ENCODE measurements around the gene NTM. TPM values are rescaled to one million over a fixed set of nuclear protein-coding genes. Genes with fewer than 3 reads are reported as not detected.
"Not testable (repeated sequence)": the region's sequence is repeated elsewhere in the genome, so short reads cannot be mapped to it uniquely, and the experiment has no call there.

The NTM gene
- total RNA-seq, 1 experiment from 2014 or later: 8.6 TPM

DNA sequence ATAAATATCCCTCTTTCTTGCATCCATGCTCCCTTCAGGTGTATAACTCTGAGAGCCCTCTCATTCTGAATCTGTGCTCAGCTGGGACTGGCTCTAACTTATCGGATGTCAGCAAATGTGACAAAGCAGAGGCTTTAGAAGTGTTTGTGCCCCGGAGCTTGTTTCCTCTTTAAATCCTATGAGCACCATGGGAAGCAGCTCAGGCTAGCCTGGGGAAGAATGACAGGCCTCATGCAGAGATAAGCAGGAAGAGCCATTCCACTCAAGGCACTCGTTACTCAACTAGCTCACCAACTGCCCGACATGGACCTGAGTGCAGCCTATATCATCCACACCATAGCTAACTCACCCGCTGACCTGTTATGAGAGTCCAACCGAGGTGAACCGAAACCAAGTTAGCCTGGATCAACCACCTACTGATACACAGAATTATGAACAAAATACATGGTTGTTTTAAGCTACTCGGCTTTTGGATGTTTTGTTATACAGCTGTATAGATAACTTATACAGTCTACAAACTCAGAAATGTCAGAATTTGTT is 990.7 kb downstream of the NTM start:
- POLR2A ChIA-PET (ENCODE audit: low non-redundant PET): no interaction called here
- intact Hi-C loops (cut with micrococcal nuclease; ENCODE audit: unreplicated experiment): no loop called here
- BruUV-seq (replicated peaks): no TSS peak
- Histone ChIP-seq H3K4me3 (ENCODE audit: low read depth, low read length, poor library complexity, severe bottlenecking) (no peak overlapping the region), H3K27ac (ENCODE audit: low read depth, low read length, poor library complexity, severe bottlenecking) (no peak overlapping the region), H3K27me3 (replicated peaks; ENCODE audit: insufficient read depth, low read depth, low read length, poor library complexity) (peaks cover 42% of the 10 kb centered on the region), H3K4me1 (ENCODE audit: insufficient read depth, low read length, poor library complexity, severe bottlenecking) (no peaks in the 10 kb centered on the region), H3K9me3 (ENCODE audit: low read depth, low read length, poor library complexity, severe bottlenecking) (peaks cover 9% of the 10 kb centered on the region), H3K36me3 (ENCODE audit: insufficient read depth, low read length, poor library complexity, severe bottlenecking) (no peaks in the 10 kb centered on the region)
- peak; percentile 42 for DNase-seq (ENCODE audit: low spot score)
- CTCF ChIA-PET: no interaction called here
- TF ChIP-seq, protein P1, sequence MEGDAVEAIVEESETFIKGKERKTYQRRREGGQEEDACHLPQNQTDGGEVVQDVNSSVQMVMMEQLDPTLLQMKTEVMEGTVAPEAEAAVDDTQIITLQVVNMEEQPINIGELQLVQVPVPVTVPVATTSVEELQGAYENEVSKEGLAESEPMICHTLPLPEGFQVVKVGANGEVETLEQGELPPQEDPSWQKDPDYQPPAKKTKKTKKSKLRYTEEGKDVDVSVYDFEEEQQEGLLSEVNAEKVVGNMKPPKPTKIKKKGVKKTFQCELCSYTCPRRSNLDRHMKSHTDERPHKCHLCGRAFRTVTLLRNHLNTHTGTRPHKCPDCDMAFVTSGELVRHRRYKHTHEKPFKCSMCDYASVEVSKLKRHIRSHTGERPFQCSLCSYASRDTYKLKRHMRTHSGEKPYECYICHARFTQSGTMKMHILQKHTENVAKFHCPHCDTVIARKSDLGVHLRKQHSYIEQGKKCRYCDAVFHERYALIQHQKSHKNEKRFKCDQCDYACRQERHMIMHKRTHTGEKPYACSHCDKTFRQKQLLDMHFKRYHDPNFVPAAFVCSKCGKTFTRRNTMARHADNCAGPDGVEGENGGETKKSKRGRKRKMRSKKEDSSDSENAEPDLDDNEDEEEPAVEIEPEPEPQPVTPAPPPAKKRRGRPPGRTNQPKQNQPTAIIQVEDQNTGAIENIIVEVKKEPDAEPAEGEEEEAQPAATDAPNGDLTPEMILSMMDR (conservative IDR thresholded peaks at IDR 0.05; ENCODE audit: low read depth, low read length): no peak
- no peak for TF ChIP-seq EZH2 (IDR thresholded peaks at IDR 0.05; ENCODE audit: borderline replicate concordance, low read depth, low read length, poor library complexity, severe bottlenecking)

DNA sequence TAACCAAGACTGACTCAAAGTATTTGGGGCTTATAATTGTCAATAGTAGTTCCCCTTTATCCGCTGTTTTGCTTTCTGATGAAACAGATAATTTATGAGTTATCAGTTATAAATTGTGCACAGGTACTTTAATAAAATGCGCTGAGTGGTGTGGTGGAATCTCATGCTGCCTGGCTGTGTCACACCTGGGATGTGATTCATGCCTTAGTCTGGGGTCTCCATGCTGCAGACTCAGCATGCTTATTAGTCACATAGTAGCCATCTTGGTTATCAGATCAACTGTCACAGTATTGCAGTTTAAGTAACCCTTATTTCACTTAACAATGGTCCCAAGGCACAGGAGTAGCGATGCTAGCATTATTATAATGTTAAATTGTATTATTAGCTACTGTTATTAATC is 995.2 kb downstream of the NTM start:
- no peak for DNase-seq (ENCODE audit: low spot score)
- no TSS peak for BruUV-seq (replicated peaks)
- H3K36me3 ChIP-seq (ENCODE audit: insufficient read depth, low read length, poor library complexity, severe bottlenecking): no peaks in the 10 kb centered on the region
- peaks cover 12% of the 10 kb centered on the region for H3K9me3 ChIP-seq (ENCODE audit: low read depth, low read length, poor library complexity, severe bottlenecking)
- H3K4me1 ChIP-seq (ENCODE audit: insufficient read depth, low read length, poor library complexity, severe bottlenecking): no peaks in the 10 kb centered on the region
- ChIA-PET CTCF (no interaction called here), POLR2A (ENCODE audit: low non-redundant PET) (no interaction called here)
- H3K4me3 ChIP-seq (ENCODE audit: low read depth, low read length, poor library complexity, severe bottlenecking): no peak overlapping the region
- intact Hi-C loops (cut with micrococcal nuclease; ENCODE audit: unreplicated experiment): no loop called here
- H3K27me3 ChIP-seq (replicated peaks; ENCODE audit: insufficient read depth, low read depth, low read length, poor library complexity): peaks cover 11% of the 10 kb centered on the region
- no peak overlapping the region for H3K27ac ChIP-seq (ENCODE audit: low read depth, low read length, poor library complexity, severe bottlenecking)
- TF ChIP-seq, protein P1 (conservative IDR thresholded peaks at IDR 0.05; ENCODE audit: low read depth, low read length): no peak
- no peak for TF ChIP-seq EZH2 (IDR thresholded peaks at IDR 0.05; ENCODE audit: borderline replicate concordance, low read depth, low read length, poor library complexity, severe bottlenecking)

DNA sequence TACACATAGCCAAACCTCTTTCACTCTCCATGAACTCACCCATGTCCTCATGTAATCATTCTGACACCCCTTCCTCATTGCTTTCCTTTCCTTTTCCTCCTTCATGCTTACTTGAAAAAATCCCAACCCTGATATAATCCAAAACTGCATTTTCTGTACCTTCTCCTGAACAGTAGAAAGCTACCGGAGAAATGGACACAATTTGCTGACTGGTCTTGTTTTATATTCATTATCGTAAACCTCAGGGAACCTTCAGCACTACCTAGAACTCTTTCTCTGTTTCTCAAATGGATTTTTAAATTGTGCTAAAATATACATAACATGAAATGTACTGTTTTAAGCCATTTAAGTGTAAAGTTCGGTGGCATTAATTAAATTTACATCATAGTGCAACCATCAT is 996.9 kb downstream of the NTM start:
- DNase-seq (ENCODE audit: low spot score): no peak
- Histone ChIP-seq H3K27ac (ENCODE audit: low read depth, low read length, poor library complexity, severe bottlenecking) (no peak overlapping the region), H3K36me3 (ENCODE audit: insufficient read depth, low read length, poor library complexity, severe bottlenecking) (no peaks in the 10 kb centered on the region), H3K4me3 (ENCODE audit: low read depth, low read length, poor library complexity, severe bottlenecking) (no peak overlapping the region), H3K27me3 (replicated peaks; ENCODE audit: insufficient read depth, low read depth, low read length, poor library complexity) (peaks cover 22% of the 10 kb centered on the region), H3K9me3 (ENCODE audit: low read depth, low read length, poor library complexity, severe bottlenecking) (peaks cover 15% of the 10 kb centered on the region), H3K4me1 (ENCODE audit: insufficient read depth, low read length, poor library complexity, severe bottlenecking) (no peaks in the 10 kb centered on the region)
- POLR2A ChIA-PET (ENCODE audit: low non-redundant PET): no interaction called here
- TF ChIP-seq EZH2 (IDR thresholded peaks at IDR 0.05; ENCODE audit: borderline replicate concordance, low read depth, low read length, poor library complexity, severe bottlenecking): no peak
- TF ChIP-seq, protein P1 (conservative IDR thresholded peaks at IDR 0.05; ENCODE audit: low read depth, low read length): no peak
- CTCF ChIA-PET: no interaction called here
- intact Hi-C loops (cut with micrococcal nuclease; ENCODE audit: unreplicated experiment): no loop called here
- no TSS peak for BruUV-seq (replicated peaks)

DNA sequence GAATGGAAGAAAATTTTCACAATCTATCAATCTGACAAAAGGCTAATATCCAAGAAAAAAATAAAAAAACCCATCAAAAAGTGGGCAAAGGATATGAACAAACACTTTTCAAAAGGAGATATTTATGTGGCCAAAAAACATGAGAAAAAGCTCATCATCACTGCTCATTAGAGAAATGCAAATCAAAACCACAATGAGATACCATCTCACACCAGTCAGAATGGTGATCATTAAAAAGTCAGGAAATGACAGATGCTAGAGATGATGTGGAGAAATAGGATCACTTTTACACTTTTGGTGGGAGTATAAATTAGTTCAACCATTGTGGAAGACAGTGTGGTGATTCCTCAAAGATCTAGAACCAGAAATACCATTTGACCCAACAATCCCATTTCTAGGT is 999.7 kb downstream of the NTM start:
- intact Hi-C loops (cut with micrococcal nuclease; ENCODE audit: unreplicated experiment); H3K4me3 ChIP-seq (ENCODE audit: low read depth, low read length, poor library complexity, severe bottlenecking); H3K27ac ChIP-seq (ENCODE audit: low read depth, low read length, poor library complexity, severe bottlenecking); H3K36me3 ChIP-seq (ENCODE audit: insufficient read depth, low read length, poor library complexity, severe bottlenecking); CTCF ChIA-PET; POLR2A ChIA-PET (ENCODE audit: low non-redundant PET); H3K4me1 ChIP-seq (ENCODE audit: insufficient read depth, low read length, poor library complexity, severe bottlenecking); DNase-seq (ENCODE audit: low spot score); BruUV-seq (replicated peaks): not testable (repeated sequence)
- Histone ChIP-seq H3K9me3 (ENCODE audit: low read depth, low read length, poor library complexity, severe bottlenecking) (peaks cover 20% of the 10 kb centered on the region), H3K27me3 (replicated peaks; ENCODE audit: insufficient read depth, low read depth, low read length, poor library complexity) (peaks cover 30% of the 10 kb centered on the region)
